ENCODE results near the gene TSPEAR.

Gene TSPEAR

GRCh38 chr21:44740742-44741141 lies 29.4 kb upstream of the TSPEAR start:
- no peak overlapping the region for H3K27ac ChIP-seq
- TF ChIP-seq, protein P1, sequence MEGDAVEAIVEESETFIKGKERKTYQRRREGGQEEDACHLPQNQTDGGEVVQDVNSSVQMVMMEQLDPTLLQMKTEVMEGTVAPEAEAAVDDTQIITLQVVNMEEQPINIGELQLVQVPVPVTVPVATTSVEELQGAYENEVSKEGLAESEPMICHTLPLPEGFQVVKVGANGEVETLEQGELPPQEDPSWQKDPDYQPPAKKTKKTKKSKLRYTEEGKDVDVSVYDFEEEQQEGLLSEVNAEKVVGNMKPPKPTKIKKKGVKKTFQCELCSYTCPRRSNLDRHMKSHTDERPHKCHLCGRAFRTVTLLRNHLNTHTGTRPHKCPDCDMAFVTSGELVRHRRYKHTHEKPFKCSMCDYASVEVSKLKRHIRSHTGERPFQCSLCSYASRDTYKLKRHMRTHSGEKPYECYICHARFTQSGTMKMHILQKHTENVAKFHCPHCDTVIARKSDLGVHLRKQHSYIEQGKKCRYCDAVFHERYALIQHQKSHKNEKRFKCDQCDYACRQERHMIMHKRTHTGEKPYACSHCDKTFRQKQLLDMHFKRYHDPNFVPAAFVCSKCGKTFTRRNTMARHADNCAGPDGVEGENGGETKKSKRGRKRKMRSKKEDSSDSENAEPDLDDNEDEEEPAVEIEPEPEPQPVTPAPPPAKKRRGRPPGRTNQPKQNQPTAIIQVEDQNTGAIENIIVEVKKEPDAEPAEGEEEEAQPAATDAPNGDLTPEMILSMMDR (IDR thresholded peaks at IDR 0.05) = no peak
- TF ChIP-seq ZFX (IDR thresholded peaks at IDR 0.05; ENCODE audit: borderline replicate concordance) = no peak

DNA sequence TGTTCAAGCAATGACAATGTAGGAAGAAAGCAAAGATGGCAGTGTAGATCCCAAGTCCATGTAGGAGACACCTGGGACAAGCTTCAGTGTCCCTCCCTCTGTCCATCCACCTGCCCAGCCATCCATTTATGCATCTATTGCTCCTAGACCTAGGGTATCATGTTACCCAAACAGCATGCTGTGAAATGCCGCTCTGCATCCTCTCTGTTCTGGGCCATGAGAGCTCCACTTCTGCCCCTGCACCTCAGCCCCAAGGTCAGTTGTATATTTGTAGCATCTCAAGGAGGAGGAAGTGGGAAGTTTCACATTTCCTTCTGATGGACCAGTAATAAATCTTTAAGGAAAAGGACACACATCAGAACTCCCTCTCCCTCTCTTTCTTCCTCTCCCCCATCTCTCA lies 27.9 kb upstream of the TSPEAR start:
- TF ChIP-seq, protein P1 (IDR thresholded peaks at IDR 0.05) = no peak
- TF ChIP-seq ZFX (IDR thresholded peaks at IDR 0.05; ENCODE audit: borderline replicate concordance) = no peak
- H3K27ac ChIP-seq = no peak overlapping the region

GRCh38 chr21:44738621-44739020 lies 27.2 kb upstream of the TSPEAR start:
- no peak overlapping the region for H3K27ac ChIP-seq
- no peak for TF ChIP-seq ZFX (IDR thresholded peaks at IDR 0.05; ENCODE audit: borderline replicate concordance)
- TF ChIP-seq, protein P1 (IDR thresholded peaks at IDR 0.05) = no peak

- no peak overlapping the region for H3K27ac ChIP-seq
- TF ChIP-seq, protein P1 (IDR thresholded peaks at IDR 0.05) = no peak
- TF ChIP-seq ZFX (IDR thresholded peaks at IDR 0.05; ENCODE audit: borderline replicate concordance) = no peak
These were observed 26.5 kb upstream of the TSPEAR start for GRCh38 chr21:44737706-44738354.

- TF ChIP-seq, protein P1 (IDR thresholded peaks at IDR 0.05) = no peak
- TF ChIP-seq ZFX (IDR thresholded peaks at IDR 0.05; ENCODE audit: borderline replicate concordance) = no peak
- H3K27ac ChIP-seq = no peak overlapping the region
These were observed 25.1 kb upstream of the TSPEAR start for GRCh38 chr21:44736291-44737004.

GRCh38 chr21:44735821-44736220 lies 24.4 kb upstream of the TSPEAR start:
- H3K27ac ChIP-seq = no peak overlapping the region
- TF ChIP-seq, protein P1 (IDR thresholded peaks at IDR 0.05) = no peak
- TF ChIP-seq ZFX (IDR thresholded peaks at IDR 0.05; ENCODE audit: borderline replicate concordance) = no peak

GRCh38 chr21:44734841-44735240 lies 23.5 kb upstream of the TSPEAR start:
- TF ChIP-seq ZFX (IDR thresholded peaks at IDR 0.05; ENCODE audit: borderline replicate concordance) = no peak
- TF ChIP-seq, protein P1 (IDR thresholded peaks at IDR 0.05) = no peak
- H3K27ac ChIP-seq = no peak overlapping the region

Data from 22Rv1 (cell line).